Activated CD8-positive, alpha-beta memory T cell treated with anti-CD3 and anti-CD28 coated beads, Interleukin-2, amount 50 U/mL, for 24 hours (primary cell): ENCODE measurements around the gene BCDIN3D.
"Not testable (repeated sequence)": the region's sequence is repeated elsewhere in the genome, so short reads cannot be mapped to it uniquely, and the experiment has no call there.

Experiments
- DNase-seq: peaks from one replicate; pipeline ENCODE4 v3.0.0-alpha.2; 2020; ENCODE audit errors: extremely low read depth

Gene BCDIN3D, protein sequence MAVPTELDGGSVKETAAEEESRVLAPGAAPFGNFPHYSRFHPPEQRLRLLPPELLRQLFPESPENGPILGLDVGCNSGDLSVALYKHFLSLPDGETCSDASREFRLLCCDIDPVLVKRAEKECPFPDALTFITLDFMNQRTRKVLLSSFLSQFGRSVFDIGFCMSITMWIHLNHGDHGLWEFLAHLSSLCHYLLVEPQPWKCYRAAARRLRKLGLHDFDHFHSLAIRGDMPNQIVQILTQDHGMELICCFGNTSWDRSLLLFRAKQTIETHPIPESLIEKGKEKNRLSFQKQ

DNA sequence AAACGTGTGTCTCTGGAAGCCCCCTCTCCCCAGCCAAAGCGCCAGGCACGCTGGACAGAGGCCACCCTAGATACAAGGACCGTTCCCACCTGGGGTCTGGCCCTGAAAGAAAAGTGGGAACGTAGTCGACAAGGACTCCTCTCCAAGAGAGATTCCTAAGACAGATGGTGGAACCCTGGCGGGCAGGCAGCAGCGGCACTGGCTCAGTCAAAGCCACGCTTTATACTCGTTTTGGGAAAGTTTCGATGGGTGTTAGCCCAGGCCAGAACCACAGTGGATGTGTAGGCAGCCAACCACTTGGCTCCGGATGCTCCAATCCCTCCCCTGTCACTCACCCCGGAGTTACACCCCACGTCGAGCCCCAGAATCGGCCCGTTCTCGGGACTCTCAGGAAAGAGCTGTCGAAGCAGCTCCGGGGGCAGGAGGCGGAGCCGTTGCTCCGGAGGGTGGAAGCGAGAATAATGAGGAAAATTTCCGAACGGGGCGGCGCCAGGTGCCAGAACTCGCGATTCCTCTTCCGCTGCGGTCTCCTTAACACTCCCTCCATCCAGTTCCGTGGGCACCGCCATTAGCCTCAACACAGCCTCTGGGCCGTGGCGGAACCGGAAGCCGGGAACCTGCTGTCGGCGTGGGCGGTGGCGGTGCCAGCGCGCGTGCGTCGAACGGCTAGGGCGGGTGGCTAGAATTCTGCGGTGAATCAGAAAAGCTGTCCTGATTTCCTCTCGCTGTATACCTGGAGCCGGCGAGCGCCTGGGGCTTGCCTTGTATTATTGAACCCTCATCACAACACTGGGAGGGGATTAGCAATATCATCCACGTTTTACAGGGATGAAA lies at the start of gene BCDIN3D:
Gene BCDIN3D, minus strand, starts transcription at position 588 of the 834 bp plus-strand sequence. Its CDS starts 19 bp downstream, at position 569.
- peak; percentile 87 for DNase-seq

DNA sequence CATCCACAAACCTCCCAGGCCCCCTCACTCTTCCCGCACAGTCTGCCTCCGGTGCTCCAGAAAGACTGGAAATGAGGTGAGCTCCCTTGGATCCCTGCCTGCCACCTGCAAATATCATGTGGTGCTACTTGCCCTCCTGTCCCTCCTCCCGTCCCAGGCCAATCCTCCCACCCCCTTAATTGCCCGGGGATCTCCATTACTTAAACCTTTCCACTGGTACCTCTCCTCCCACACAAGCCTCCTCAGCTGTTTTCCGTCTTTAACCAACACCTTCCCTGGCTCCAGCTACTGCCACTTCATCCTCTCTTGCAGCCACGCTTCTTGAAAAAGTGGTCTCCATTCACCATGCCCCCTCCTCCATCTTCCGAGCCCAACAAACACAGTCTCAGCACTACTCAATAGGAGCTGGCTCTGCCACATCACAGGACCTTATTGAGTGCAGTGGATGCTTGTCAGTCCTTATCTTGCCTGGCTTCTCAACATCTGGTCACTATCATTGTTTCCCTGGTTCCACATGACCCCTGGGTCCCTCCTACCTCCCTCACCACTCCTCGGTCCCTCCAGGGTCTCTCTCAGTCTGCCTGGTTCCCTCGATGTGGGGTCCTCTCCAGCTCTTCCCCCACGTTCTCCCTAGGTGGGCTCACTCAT lies 49.3 kb upstream of the BCDIN3D start:
- no peak for DNase-seq

DNA sequence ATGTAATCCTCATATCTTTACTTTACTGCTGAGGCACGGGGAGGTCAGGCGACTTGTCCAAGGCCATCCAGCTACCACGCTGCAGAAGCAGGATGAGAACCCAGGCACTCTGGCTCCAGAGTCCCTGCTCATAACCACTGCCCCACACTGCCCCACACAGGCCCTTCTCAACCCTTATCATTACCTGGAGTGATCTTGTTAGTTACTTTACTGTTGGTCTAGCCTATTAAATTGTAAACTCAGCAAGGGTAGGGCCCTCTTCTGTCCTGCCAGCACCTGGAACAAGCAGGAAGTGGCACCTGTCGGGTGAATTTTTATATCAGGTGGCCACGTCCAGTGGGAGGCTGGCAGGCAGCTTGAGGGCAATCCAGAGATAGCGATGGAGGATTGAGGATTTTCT lies 48.6 kb upstream of the BCDIN3D start:
- DNase-seq = no peak

DNA sequence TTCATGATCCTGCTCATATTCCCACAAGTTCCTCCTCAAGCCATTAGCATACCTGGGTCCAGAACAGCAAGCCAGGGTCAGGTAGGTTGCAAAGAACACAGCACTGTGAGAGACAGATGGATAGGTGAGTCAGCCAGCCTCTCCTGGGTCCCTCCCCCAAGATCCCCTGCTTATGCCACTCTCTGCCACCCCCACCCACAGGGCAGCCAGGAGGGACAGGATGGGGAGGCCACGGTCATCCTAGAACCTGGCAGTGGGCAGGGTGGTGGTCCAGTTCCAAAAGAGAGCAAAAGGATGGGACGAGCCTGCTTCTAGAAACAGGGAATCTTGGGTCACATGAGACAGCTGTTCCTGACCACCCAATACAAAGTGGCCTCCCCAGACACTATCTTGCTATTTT lies 48.1 kb upstream of the BCDIN3D start:
- DNase-seq = no peak

DNA sequence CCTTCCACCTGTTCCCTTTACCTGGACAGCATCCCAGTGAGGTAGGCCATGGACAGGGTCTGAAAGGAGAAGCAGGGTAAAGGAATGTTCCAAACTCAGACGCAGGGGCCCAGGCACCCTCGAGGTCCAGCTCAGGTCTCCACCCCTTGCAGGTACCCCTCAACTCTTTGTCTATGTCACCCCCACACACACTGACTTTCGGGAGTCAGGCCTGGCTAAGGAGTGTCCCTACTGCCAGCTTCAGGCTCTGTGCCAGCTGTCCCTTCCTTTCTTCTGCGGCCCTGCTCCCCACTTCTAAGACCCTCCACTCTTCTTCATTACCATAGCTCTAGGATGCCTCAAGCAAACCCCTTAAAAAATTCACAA lies 47.2 kb upstream of the BCDIN3D start:
- no peak for DNase-seq

DNA sequence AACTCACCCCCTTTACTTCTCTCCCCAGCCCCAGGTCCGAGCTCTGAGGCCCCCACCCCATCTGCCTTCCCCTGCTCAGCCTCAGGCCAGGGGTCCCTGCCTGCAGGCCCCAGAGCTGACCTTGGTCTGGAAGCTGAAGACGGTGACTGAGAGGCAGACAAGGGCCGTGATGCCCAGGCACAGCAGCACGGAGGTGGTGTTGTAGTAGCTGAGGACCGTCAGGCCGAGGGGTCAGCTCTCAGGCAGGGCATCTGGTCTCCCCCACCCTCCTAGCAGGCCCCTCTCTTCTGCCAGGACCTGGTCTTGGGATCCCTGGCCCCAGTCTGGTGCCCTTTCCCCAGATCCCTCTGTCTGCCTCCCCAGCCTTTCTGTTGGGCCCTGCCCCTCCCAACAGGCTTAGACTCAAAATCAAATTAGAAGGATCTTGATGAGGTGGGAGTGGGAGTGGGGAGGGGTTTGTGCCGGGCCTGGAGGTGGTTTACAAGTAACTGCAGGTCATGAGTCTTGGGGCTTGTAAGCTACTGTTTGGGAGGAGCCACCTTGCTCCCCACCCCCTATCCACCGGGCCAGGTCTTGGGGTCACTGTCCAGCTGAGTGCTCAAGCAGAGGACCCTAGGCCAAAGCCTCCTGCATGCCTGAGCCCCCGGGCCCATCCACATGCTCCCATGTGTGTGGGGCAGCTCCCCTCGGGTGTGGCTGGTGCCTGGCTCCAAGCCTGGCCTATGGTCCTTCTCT lies 46.6 kb upstream of the BCDIN3D start:
- DNase-seq = no peak

DNA sequence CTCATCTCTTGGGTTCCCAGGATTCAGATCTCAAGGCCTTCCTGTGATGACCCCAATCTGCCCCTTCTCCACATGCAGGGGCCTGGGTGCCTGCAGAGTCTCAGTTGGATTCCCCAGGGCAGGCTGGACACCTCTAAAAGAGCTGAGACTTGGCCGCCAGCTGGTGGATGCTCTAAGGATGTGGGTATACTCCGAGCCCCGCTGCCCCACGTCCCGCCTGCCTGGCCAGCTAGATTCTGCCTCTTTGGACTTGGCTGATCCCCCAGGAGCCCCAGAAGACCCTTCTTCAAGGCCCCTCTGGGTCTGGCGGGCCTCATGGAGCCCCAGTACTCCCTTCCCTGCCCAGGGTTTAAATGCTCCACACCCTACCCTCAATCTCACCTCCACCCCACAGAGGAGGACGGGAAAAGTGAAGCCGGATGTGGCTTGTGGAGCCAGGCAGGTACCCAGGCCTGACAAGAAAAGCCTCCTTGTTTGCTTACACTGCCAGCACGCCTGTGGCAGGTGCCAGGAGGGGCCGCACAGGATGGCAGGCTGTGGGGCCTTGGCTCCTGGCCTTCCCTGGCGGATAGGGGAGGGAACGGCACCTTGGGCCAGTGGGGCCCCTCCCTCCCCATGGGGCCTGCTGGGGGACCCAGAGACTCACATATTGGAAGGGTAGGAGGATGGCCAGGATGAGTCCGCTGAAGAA lies 45.7 kb upstream of the BCDIN3D start:
- no peak for DNase-seq

DNA sequence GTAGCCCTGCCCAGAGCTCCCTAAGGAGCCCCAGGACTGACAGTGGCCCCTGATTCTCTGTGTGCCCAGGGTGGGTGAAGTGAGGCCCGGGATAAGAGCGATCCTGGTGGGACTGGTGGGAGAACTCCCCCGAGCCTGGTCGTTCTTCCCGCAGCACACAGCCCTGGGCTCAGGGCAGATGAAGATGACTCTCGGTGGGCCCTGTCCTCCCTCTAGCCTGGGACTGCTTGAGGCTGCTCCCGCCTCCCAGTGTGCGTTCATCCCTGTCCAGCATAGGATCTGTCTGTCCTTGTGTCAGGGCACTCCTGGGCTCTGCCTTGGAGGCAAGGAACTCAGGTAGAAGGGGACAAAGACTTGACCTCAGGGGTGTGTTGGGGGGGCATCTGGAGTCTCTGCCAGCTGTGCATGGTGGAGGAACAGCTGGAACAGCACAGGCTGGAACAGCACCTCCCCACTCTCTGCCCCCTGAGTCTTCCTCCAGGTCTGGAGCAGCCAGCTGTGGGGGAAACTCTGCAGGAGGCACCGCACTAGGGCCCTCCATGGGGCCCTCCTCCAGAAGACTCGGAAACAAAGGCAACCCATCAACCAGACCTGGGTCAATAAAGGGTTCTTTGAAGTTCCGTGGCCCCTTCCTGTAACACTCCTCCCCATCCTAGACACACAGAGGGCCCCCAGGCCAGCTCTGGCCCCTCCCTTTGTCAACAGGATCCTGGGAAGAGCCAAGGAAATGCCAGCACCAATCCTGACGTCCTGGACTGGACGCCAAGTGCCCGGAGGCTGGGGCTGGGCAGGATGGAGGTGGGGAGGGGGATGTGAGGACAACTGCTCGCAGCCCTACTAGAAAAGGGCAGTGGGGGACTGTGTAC lies 44.9 kb upstream of the BCDIN3D start:
- no peak for DNase-seq

DNA sequence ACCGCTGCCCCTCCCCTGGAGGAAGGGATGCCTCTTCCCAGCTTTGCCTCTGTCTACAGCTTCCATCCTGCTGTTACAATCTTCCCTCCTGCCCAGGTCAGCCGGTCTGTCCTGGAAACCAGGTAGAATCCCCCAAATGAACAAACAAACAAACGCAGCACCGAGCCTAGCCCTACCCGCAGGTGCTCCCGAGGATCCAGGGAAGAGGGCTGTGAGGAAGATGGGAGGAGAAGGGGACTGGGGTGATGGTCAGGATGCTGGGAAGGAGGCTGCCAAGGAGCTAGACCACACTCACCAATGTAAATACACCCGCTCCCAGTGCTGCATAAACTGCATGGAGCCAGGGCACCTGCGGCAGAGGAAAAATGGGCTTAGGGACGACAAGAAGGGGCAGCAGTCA lies 44.2 kb upstream of the BCDIN3D start:
- no peak for DNase-seq

DNA sequence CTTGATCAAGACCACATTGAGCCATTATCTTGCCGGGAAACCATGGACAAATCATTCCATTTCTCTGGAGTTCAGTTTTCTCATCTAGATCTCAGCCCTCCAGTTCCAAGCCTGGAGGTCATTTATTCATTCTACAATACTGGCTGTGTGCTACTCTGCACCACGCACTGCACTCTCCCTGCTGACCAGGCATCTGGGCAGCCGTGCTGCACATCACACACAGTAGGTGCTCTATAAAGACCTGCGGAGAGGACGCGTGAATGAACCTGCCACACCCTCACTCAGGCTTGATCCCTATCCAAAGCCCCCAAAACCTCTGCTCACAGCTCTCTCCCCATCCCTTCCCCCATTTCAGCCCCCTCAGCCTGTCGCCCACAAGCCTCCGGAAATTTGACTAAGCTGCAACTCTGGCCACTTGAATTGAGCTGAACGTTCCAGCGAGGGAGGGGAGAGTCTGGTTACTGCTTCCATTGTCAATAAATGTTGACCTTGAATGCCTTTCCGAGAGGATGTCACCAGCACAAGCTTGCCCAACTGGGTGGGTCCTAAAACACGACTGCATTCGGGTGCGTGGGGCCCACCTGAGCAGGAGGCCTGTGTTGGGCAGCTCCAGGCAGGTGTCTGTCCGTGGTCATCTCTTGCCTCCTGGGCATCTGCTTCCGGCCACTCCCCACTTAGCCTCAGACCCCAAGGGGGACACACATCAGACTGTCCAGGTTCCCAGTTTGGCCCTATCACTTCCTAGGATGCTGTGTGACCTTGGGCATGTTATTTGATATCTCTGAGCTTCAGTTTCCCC lies 43.0 kb upstream of the BCDIN3D start:
- DNase-seq = no peak

DNA sequence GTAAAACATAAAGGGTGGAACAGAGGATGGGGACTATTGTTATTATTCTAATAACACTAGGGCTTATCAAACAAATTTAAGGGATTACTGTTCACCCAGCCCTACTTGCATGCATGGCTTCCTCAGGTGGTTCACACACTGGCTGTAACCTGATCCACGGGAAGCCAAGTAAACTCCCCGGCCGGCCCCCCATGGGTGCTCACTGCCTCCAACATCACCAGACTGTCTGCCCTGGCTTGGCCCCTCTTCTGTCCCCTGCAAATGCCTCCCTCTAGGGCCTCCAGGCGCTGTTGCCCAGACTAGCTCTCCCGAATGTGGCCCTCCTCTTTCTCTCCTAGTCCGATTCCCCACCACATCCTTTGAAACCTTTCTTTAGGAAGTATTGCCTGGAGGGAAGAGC lies 42.2 kb upstream of the BCDIN3D start:
- no peak for DNase-seq

DNA sequence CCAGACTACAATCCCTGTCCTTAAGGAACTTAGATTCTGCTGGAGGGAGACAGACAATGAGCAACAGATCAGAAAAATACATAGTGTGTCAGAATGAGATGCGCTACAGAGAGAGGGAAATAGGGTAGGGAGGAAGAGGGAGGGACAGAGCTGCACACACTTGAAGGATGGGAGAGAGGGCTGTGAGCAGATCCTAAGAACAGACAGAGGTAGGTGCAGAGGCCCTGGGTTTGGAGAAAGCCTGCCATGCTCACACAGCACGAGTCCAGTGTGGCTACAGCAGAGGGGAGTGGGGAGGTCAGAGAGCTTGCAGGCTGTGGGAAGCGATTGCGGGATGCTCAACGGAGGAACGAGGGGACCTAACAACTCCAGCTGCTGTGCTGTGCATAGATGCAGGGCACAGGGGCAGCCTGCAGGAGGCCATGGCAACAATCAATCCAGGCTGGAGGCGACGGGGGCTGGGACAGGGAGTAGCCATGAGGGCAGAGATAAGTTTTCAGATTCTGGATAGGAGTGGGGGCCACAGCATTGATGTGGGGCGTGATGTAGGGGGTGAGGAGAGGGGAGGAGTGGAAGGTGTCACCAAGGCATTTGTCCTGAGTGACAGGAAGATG lies 40.1 kb upstream of the BCDIN3D start:
- no peak for DNase-seq

DNA sequence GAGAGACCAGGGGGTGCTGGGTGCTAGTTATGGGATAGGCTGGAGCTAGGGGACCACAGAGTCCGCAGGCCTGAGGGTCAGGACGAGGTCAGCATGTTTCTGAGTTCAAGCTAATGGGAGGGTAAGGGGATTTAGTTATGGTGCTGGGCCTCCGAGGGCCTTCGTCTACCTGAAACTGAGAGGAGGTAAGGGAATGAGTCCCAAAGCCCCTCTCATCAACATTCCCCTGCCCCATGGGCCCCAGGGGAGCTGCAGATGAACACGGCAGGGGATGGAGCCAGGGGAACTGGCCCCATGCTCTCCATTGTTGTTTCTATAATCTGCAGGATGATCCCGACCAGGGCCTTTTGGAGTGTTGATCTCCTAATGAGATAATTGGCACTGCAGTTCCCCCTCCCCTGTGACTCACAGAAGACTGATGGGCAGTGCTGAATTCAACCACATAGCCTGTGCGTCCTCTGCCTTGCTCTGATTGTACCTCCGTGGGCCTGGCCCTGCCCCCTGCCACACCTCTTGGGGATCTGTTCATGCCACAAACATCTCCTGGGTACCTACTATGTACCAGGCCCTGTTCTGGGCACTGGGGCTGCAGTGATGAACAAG lies 39.4 kb upstream of the BCDIN3D start:
- no peak for DNase-seq

DNA sequence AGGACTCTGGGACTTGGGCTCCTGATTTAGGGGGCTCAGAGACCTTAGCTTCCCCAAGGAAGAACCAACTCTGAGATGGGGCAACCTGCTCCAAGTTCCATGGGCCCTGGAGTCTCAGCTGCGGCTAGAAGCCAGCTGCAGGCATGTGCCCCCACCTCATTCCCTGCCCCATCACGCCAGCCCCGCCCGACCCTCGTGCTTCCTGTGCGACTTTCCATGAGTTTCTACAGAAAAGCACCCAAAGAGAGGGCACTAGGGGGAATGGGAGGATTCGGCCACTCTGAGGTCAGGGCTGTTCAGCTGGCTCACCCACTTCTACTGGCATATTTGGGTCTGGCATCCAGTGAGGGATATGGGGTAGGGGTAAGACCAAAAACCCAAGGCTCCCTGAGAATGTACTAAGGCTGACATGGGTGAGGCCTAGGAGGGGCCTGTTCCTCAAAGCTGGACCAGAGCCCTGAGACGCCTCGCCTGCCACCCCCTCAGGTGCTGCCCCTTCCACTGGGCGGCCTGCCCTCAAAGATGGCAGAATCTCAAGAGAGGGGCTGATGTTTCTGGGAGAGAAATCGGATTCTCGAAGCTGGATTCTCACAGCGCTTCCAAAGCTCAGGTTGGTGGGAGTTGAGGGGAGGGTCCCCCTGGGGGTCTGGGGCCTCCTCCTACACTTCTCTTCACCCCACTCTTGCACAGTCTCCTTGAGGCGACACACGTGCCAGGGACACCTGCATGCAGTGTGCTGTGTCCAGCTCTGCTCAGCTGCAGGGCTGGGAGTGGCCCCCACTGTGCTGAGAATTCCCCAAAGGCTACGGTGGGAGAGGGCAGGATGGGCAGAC lies 38.7 kb upstream of the BCDIN3D start:
- no peak for DNase-seq

DNA sequence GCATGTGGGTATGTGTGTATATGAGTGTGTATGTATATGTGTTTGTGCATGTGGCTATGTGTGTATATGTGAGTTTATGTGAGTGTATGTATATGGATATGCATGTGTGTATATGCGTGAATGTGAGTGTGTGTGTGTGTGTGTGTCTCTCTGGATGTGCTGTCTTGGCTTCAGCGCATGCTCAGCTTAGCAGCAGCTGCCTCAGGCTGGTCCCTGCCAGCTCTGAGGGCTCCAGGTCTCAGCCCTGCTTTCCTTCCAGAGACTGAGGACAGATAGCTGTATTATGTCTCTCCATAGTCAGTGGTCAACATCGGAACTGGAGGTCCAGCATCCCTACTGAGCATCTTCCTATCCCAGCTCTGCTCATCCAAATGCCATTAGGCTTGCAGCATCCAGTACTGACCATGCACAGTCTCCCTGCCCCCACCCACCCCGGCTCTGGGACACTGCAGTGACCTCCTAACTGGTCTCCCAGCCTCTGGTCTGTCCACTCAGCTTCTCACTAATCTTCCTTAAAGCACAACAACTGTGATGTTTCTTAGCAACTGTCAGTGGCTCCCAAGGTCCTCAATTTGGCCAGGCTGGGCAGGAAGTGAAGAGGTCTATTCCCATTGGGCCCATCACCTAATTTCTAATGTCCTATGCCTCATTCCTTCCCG lies 38.0 kb upstream of the BCDIN3D start:
- DNase-seq = no peak

DNA sequence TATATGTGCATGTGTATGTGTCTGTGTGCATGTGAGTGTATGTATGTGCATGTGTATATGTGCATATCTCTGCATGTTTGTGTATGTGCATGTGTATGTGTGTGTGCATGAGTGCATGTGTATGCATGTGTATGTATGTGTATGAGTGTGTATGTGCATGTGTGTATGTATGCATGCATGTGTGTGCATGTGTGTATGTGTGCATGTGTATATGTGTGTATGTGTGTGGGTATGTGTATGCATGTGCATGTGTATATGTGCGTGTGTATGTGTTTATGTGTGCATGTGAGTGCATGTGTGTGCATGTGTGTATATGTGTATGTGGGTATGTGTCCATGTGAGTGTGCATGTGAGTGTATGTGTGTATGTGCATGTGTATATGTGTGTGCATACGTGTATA lies 36.2 kb upstream of the BCDIN3D start:
- DNase-seq = not testable (repeated sequence)

DNA sequence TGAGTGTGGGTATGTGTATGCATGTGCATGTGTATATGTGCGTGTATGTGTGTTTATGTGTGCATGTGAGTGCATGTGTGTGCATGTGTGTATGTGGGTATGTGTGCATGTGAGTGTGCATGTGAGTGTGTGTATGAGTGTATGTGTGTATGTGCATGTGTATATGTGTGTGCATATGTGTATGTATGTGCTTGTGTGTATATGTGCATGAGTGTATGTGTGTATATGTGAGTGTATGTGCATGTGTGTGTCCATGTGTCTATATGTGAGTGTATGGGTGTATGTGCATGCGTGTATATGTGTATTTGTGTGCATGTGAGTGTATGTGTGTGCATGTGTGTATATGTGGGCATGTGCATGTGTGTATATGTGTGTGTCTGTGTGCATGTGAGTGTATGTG lies 35.1 kb upstream of the BCDIN3D start:
- DNase-seq = no peak
